Measurements from ENCODE around the gene CHCHD10. TPM values are rescaled to one million over a fixed set of nuclear protein-coding genes. Genes with fewer than 3 reads are reported as not detected.

Gene CHCHD10
- total and polyA plus RNA-seq, 2 of the 8 experiments (the other 6 are each of a cell fraction or from before 2014, with no cell fraction given): 58.3 to 94.5 TPM

DNA sequence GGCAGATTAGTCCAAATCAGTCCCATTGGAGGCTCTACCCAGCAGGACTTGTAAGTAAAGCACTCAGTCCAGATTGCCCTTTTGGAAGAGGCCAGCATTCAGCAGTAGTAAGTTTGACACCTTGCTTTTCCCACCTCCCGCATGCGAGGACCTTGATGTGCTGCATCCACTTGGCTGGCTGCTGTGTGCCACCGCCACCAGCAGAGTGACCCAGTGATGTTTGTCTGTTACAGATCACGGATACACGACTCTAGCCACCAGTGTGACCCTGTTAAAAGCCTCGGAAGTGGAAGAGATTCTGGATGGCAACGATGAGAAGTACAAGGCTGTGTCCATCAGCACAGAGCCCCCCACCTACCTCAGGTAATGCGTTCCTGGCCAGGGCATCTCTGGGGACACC, 25.6 kb upstream of the CHCHD10 start (continued):
- TF ChIP-seq CEBPB (IDR thresholded peaks at IDR 0.05; ENCODE audit: low read depth, low read length): no peak
- no peak for TF ChIP-seq ASH2L (IDR thresholded peaks at IDR 0.05; ENCODE audit: low read length)
